Panc1 (cell line): Measurements from ENCODE around the gene GNAI1. TPM values are rescaled to one million over a fixed set of nuclear protein-coding genes. Genes with fewer than 3 reads are reported as not detected.

ENCODE experiments used
- ATAC-seq: fragments of 200-7000 bp; cut with Tn5 transposase; 2 replicates; pipeline ENCODE4 v1.9.1; 2020; ENCODE audit warnings: mild to moderate bottlenecking, moderate library complexity
- BruUV-seq: library from RNA; stranded (reverse); fragments of 400-500 nt; replicated peaks from 2 replicates; lab custom pipeline; 2021; lab: Mats Ljungman, UMichigan
- CTCF ChIA-PET: fragments of 300-600 bp; sonication (Branson Sonifier 250); formaldehyde crosslinking; loops from one replicate; lab custom pipeline; 2022; ENCODE audit warnings: antibody characterized with exemption; lab: Charles Lee
- POLR2A ChIA-PET: fragments of 300-600 bp; sonication (Branson Sonifier 250); formaldehyde crosslinking; loops from one replicate; lab custom pipeline; 2022; ENCODE audit warnings: antibody characterized with exemption; lab: Charles Lee
- DNase-seq: peaks from one replicate; pipeline ENCODE4 v3.0.0-alpha.2; 2010; ENCODE audit warnings: low read depth, low spot score
- H3K27ac ChIP-seq: 2 replicates; pipeline ENCODE4 v1.5.1; 2011; ENCODE audit warnings: mild to moderate bottlenecking, low read length, inconsistent platforms
- H3K27me3 ChIP-seq: fragments of 200-500 bp; sonication (Bioruptor generic); 2 replicates; pipeline ENCODE4 v1.6.0; 2014; ENCODE audit warnings: low read length, inconsistent platforms; ENCODE audit not compliant: control insufficient read depth, insufficient read depth
- H3K36me3 ChIP-seq: fragments of 200-500 bp; sonication (Bioruptor generic); 2 replicates; pipeline ENCODE4 v1.5.1; 2014; ENCODE audit warnings: inconsistent platforms, mild to moderate bottlenecking, low read length, moderate library complexity; ENCODE audit not compliant: control insufficient read depth, insufficient read depth
- H3K4me1 ChIP-seq: 2 replicates; pipeline ENCODE4 v1.5.1; 2011; ENCODE audit warnings: inconsistent platforms, mild to moderate bottlenecking, low read length, moderate library complexity; ENCODE audit not compliant: control insufficient read depth, insufficient read depth
- H3K4me3 ChIP-seq, 2 experiments: 2 replicates each; pipeline ENCODE4 v1.5.1; 2011 to 2012; ENCODE audit warnings: low read depth in 2 of 2, low read length in 2 of 2, mild to moderate bottlenecking in 2 of 2, inconsistent platforms in 1 of 2, moderate library complexity in 1 of 2
- H3K9me3 ChIP-seq: fragments of 200-500 bp; sonication (Bioruptor generic); 2 replicates; pipeline ENCODE4 v1.5.1; 2014; ENCODE audit warnings: low read depth, mild to moderate bottlenecking, inconsistent platforms, low read length, moderate library complexity; ENCODE audit not compliant: control insufficient read depth, insufficient read depth
- POLR2AphosphoS5 ChIP-seq: IDR thresholded peaks from 2 replicates; pipeline ENCODE4 v1.6.1; 2012; ENCODE audit warnings: mild to moderate bottlenecking, low read depth, low read length, moderate library complexity
- SIN3A ChIP-seq: IDR thresholded peaks from 2 replicates; pipeline ENCODE4 v1.6.1; 2012; ENCODE audit warnings: low read depth, mild to moderate bottlenecking, low read length, moderate library complexity, borderline replicate concordance; ENCODE audit not compliant: insufficient read depth
- TCF7L2 ChIP-seq: IDR thresholded peaks from 2 replicates; pipeline ENCODE4 v1.6.1; 2011; ENCODE audit warnings: mild to moderate bottlenecking, low read depth, low read length, inconsistent platforms
- in situ Hi-C: cut with HindIII; loops from 2 replicates; pipeline ENCODE4 v1.10.0; 2016; ENCODE audit warnings: low sequenced_read_pairs, low pct_unique_long_range_greater_than_20kb
- intact Hi-C: fragments of 100-400 bp; cut with micrococcal nuclease; formaldehyde crosslinking; loops from one replicate; pipeline ENCODE4 v1.10.0; 2022; ENCODE audit not compliant: unreplicated experiment
- total RNA-seq: library from RNA; stranded (reverse); gene quantifications from one replicate; pipeline ENCODE4 v1.2.1, GENCODE V29; 2021; ENCODE audit not compliant: unreplicated experiment
- TF ChIP-seq, protein P1 (sequence below), 2 experiments: IDR thresholded peaks; 2 replicates each; pipeline ENCODE4 v1.6.1; 2011 to 2012; ENCODE audit warnings: low read depth in 2 of 2, control low read depth in 1 of 2, low read length in 1 of 2, mild to moderate bottlenecking in 1 of 2, moderate library complexity in 1 of 2; ENCODE audit not compliant: insufficient read depth in 1 of 2
- TF ChIP-seq, protein P2 (sequence below): fragments of 450-650 bp; IDR thresholded peaks from 2 replicates; pipeline ENCODE4 v1.5.1; 2017; ENCODE audit warnings: mild to moderate bottlenecking

The GNAI1 gene
- total RNA-seq, 1 experiment from 2014 or later, result 19.2 TPM

DNA sequence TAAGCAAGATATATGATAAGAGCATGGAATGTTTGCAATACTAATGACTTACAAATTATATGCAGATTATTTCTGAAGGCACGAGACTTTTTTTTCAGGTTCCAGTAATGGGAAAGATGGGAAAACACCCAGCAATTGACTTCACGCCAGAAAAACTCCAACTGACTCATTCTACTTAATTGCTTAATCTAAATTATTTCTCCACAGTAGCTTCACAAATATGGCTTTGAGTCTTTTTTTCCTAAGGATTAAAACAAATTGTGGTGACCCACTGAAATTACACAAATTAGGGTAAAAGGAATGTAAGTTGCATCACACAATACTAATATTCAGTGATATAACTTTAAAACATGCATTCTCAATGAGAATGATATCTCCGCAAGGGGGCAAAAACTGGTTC, 138.7 kb downstream of the GNAI1 start:
- Histone ChIP-seq H3K4me3 (no peak overlapping the region), H3K9me3 (no peaks in the 10 kb centered on the region), H3K27me3 (0 out of 2 replicates have a peak, but pooled peaks cover 2% of the 10 kb centered on the region), H3K36me3 (no peaks in the 10 kb centered on the region), H3K27ac (no peak overlapping the region), H3K4me1 (peaks cover 6% of the 10 kb centered on the region)
- CTCF ChIA-PET, result no interaction called here
- ATAC-seq (no peak), DNase-seq (no peak)
- no TSS peak for BruUV-seq
- TF ChIP-seq, protein P1, sequence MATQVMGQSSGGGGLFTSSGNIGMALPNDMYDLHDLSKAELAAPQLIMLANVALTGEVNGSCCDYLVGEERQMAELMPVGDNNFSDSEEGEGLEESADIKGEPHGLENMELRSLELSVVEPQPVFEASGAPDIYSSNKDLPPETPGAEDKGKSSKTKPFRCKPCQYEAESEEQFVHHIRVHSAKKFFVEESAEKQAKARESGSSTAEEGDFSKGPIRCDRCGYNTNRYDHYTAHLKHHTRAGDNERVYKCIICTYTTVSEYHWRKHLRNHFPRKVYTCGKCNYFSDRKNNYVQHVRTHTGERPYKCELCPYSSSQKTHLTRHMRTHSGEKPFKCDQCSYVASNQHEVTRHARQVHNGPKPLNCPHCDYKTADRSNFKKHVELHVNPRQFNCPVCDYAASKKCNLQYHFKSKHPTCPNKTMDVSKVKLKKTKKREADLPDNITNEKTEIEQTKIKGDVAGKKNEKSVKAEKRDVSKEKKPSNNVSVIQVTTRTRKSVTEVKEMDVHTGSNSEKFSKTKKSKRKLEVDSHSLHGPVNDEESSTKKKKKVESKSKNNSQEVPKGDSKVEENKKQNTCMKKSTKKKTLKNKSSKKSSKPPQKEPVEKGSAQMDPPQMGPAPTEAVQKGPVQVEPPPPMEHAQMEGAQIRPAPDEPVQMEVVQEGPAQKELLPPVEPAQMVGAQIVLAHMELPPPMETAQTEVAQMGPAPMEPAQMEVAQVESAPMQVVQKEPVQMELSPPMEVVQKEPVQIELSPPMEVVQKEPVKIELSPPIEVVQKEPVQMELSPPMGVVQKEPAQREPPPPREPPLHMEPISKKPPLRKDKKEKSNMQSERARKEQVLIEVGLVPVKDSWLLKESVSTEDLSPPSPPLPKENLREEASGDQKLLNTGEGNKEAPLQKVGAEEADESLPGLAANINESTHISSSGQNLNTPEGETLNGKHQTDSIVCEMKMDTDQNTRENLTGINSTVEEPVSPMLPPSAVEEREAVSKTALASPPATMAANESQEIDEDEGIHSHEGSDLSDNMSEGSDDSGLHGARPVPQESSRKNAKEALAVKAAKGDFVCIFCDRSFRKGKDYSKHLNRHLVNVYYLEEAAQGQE (IDR thresholded peaks at IDR 0.05; ENCODE audit: insufficient read depth in 1 of 2, low read depth in 2 of 2, low read length in 1 of 2), result no peak
- TF ChIP-seq TCF7L2, result no peak
- no peak for TF ChIP-seq POLR2AphosphoS5
- no peak for TF ChIP-seq SIN3A
- TF ChIP-seq, protein P2, sequence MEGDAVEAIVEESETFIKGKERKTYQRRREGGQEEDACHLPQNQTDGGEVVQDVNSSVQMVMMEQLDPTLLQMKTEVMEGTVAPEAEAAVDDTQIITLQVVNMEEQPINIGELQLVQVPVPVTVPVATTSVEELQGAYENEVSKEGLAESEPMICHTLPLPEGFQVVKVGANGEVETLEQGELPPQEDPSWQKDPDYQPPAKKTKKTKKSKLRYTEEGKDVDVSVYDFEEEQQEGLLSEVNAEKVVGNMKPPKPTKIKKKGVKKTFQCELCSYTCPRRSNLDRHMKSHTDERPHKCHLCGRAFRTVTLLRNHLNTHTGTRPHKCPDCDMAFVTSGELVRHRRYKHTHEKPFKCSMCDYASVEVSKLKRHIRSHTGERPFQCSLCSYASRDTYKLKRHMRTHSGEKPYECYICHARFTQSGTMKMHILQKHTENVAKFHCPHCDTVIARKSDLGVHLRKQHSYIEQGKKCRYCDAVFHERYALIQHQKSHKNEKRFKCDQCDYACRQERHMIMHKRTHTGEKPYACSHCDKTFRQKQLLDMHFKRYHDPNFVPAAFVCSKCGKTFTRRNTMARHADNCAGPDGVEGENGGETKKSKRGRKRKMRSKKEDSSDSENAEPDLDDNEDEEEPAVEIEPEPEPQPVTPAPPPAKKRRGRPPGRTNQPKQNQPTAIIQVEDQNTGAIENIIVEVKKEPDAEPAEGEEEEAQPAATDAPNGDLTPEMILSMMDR, result no peak
- in situ Hi-C loops, result no loop called here
- POLR2A ChIA-PET, result no interaction called here
- intact Hi-C loops, result no loop called here

DNA sequence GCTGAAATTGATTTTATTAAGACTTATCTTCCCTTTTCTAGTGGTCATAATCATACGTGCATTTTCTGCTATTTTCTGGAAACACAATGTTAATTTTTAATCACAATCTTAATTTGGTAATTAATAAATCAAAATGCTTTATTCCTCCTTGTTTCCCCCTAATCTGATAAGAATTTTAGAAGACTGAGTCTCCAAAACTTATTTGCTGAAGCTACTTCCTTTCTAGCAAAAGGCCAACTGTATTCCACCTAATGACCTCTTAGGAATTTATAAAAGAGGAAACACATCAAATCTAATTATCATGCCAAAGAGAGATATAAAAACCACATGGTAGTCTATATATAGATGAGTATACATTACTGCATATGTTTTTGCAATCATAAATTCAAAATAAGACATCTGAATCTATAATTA, 140.6 kb downstream of the GNAI1 start:
- Histone ChIP-seq H3K4me3 (no peak overlapping the region), H3K9me3 (no peaks in the 10 kb centered on the region), H3K36me3 (no peaks in the 10 kb centered on the region), H3K27ac (no peak overlapping the region), H3K27me3 (no peaks in the 10 kb centered on the region), H3K4me1 (peaks cover 19% of the 10 kb centered on the region)
- ChIA-PET CTCF (no interaction called here), POLR2A (no interaction called here)
- DNase-seq (no peak), ATAC-seq (no peak)
- intact Hi-C loops, result no loop called here
- TF ChIP-seq TCF7L2 (no peak), SIN3A (no peak), POLR2AphosphoS5 (no peak)
- TF ChIP-seq, protein P2, result no peak
- TF ChIP-seq, protein P1 (IDR thresholded peaks at IDR 0.05; ENCODE audit: insufficient read depth in 1 of 2, low read depth in 2 of 2, low read length in 1 of 2), result no peak
- no TSS peak for BruUV-seq
- in situ Hi-C loops, result no loop called here
